GM19238 (cell line): Measurements from ENCODE around the gene GPHN.
"Not testable (repeated sequence)": the region's sequence is repeated elsewhere in the genome, so short reads cannot be mapped to it uniquely, and the experiment has no call there.

Source experiments
- DNase-seq: peaks from one replicate; pipeline ENCODE4 v3.0.0; 2011; ENCODE audit warnings: low spot score; ENCODE audit not compliant: insufficient read length

The GPHN gene

GRCh38 chr14:66651536-66652220, 143.7 kb downstream of the GPHN start:
- DNase-seq = no peak

GRCh38 chr14:66652525-66653106, 144.7 kb downstream of the GPHN start:
- DNase-seq = no peak

DNA sequence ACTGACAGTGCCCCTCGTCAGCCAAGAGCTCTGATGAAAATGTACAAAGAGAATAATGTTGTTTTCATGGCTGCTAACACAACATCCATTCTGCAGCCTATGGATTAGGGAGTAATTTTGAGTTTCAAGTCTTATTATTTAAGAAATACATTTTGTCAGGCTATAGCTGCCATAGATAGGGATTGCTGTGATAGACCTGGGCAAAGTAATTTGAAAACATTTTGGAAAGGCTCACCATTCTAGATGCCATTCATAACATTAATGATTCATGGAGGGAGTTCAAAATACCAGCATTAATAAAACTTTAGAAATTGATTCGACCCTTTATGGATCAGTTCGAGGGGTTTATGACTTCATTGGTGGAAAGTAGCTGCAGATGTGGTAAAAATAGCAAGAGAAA, 149.8 kb downstream of the GPHN start:
- no peak for DNase-seq

DNA sequence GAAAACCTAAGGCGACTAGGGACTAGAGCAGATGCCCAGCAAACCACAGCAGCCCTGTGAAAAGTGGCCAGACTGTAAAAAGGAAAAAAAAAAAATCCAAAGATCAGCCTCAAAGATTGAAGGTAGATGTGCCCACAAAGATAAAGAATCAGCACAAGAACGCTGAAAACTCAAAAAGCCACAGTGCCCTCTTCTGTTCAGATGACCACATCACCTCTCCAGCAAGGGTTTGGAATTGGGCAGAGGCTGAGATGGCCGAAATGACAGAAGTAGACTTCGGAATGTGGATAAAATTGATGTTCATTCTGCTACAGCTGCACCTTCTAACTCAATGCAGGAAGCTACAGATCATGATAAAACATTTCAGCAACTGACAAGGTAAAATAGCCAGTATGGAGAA, 154.4 kb downstream of the GPHN start:
- DNase-seq = no peak

DNA sequence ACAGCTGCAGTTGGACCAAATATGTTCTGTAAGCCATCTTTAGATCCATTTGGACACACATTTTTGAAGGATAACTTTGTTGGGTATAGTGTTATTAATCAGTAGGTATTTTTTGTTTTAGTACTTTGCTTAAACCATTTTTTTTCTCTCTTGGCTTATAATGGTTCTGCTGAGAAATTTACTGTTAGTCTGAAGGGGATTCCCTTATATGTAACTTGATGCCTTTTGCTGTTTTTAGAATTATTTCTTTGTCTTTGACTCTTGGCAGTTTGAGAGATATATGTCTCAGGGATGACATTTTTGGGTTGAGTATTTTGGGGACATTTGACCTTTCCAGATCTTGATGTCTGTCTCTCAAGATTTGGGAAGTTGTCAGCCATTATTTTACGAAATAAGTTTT, 169.8 kb downstream of the GPHN start:
- no peak for DNase-seq

DNA sequence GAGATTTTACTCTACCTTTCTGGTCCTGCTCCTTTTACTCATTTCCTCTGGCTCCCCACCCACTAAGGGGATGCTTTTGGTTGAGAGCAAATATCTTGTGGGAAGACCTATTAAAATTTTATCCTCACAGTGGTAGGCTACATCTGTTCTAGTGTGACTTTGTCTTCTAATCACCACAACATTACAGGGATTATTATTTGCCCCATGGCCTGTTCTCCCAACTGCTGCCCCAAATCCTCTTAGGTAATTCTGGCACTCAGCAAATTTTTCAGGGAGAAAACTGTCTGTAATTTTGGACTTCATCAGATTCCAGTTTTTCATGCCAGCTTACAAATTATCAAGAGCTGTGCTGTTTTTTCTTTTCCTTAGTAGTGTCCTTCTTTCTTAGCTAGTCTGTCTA, 172.3 kb downstream of the GPHN start:
- DNase-seq = no peak

DNA sequence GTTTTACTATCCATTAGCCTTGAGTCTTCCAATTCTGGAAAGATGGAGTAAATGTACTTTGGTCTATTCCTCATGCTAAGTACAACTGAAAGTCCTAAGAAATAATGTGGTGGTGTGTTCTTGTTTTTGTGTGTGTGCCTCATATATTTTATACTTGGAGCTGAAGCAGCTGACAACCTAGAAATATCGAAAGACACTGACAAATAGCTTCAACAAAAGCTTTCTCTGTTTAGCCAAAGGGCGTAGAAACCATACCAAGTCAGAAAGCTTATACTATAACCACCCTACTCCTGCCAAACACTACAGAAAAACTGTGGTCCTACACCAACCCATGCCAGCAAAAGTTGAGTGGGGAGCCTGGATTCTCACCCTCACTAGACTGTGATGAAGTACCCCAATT, 188.4 kb downstream of the GPHN start:
- no peak for DNase-seq

DNA sequence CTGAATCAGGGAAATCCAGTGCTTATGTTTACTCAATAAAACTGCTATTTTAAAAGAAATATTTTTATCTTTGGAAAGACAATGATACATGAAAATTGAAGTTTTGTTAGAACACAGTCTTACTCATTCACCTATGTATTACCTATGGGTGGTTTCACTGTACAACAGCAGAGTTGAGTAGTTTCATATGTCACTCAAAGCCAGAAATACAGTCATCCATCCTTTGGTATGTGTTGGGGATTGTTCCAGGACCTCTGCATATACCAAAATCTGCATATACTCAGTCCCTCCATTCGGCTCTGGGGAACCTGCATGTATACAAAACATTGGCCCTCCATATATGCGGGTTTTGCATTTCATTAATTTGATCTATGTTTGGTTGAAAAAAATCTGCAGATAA, 190.6 kb downstream of the GPHN start:
- no peak for DNase-seq

DNA sequence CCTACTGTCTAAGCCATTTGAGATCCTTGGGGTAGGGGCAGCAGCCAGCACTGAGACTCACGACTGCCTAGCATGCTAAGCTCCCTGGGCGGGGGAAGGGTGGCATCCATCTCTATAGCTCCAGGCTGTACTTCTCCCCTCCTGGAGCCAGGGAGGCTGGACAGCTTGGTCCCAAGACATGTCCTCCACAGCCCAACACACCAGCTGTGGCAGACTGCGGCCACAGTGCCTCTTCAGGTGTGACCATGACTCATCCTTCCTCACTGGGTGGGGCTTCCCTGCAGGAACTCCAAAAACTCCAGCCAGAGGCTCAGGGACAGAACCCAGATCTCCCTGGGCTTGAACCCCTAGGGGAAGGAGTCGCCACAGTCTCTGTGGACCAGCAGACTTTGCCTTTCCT, 193.9 kb downstream of the GPHN start:
- DNase-seq = no peak

DNA sequence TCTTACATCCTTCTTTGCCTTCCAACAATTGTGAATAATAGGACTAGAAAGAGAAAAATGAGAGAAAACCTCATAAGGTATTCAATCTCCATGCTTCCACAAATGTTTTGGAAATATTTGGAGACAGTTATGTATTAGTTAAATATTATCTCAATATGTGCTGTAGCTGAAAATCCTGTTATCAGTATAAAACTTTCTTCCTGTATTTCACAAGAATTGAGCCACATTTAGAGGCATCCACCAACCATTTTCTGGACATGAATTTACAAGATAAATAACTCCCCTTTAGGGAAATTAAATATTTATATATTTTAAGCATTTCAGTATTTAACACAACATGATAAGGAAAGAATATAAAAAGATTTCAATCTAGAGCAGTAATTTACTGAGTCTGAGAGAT, 200.3 kb downstream of the GPHN start:
- DNase-seq = no peak

DNA sequence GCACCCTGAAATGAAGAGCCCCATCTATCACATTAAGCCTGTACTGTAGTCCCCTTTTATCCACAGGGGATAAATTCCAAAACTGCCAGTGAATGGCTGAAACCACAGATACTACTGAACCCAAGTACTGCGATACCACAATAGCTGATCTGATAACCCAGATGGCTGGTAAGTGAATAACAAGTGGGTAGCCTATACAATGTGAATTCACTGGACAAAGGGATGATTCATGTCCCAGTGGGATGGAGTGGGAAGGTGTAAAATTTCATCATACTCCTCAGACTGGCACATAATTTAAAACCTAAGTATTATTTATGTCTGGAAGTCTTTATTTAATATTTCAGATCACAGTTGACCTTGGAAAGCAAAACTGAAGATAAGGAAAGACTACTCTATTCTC, 201.3 kb downstream of the GPHN start:
- DNase-seq = no peak

- not testable (repeated sequence) for DNase-seq
These were observed 206.3 kb downstream of the GPHN start for GRCh38 chr14:66714291-66714690.

DNA sequence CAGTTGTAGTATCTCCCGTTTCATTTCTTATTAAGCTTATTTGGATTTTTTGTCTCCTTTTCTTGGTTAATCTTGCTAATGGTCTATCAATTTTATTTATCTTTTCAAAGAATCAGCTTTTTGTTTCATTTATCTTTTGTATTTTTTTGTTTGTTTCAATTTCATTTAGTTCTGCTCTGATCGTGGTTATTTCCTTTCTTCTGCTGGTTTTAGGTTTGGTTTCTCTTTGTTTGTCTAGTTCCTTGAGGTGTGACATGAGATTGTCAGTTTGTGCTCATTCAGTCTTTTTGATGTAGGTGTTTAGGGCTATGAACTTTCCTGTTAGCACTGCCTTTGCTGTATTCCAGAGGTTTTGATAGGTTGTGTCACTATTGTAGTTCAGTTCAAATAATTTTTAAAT, 207.4 kb downstream of the GPHN start:
- not testable (repeated sequence) for DNase-seq

GRCh38 chr14:66716227-66716626, 208.3 kb downstream of the GPHN start:
- no peak for DNase-seq

DNA sequence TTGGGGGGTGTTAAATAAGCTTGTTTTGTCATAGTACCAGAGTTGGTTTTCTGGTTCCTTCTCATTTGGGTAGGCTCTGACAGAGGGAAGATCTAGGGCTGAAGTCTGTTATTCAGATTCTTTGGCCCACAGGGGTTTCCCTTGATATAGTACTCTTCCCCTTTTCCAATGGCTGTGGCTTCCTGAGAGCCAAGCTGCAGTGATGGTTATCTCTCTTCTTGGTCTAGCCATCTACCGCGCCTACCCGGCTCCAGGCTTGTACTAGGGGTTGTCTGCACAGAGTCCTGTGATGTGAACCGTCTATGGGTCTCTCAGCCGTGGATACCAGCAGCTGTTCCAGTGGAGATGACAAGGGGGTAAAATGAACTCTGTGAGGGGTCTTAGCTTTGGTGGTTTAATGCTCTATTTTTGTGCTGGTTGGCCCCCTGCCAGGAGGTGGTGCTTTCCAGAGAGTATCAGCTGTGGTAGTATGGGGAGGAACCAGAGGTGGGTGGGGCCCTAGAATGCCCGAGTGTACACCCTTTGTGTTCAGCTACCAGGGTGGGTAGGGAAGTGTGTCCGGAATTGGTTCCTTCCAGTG, 209.7 kb downstream of the GPHN start:
- no peak for DNase-seq

DNA sequence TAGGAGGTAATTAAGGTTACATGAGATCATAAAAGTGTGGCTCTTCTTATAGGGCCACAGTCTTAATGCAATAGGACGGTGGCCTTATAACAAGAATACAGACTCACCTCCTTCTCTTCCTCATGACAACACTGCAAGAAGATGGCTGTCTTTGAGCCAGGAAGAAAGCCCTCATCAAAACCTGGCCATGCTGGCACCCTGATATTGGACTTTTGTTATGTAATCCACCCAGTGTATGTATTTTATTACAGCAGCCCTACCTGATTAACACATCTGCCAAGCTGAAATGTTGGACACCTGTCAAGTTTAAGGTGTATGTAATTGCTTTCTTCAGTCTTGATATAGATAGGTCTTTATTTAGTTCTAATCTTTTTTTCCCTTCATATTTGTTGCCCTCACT, 217.0 kb downstream of the GPHN start:
- no peak for DNase-seq

GRCh38 chr14:66731298-66731697, 223.4 kb downstream of the GPHN start:
- DNase-seq = not testable (repeated sequence)

GRCh38 chr14:66735853-66736252, 227.9 kb downstream of the GPHN start:
- no peak for DNase-seq

DNA sequence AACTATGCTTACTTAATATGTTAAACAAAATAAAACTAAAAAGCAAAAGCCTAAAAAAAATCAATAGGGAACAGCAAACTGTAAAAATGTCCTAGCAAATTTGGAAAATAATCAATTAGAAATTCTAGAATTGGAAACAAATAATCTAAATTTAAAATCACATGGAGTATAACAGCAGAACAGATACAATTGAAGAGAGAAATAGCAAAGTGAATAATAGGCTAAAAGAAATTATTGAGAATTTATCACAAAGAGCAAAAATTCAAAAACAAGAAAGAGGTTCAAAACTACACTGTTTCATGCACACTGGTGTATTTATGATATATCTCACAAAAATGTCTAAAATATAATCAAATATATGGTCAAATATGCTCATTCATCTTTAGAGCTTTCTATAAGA, 231.9 kb downstream of the GPHN start:
- no peak for DNase-seq

GRCh38 chr14:66745078-66745477, 237.1 kb downstream of the GPHN start:
- DNase-seq = no peak

- DNase-seq = no peak
These were observed 238.5 kb downstream of the GPHN start for GRCh38 chr14:66746316-66747006.

GRCh38 chr14:66752109-66752508, 244.2 kb downstream of the GPHN start:
- no peak for DNase-seq
